Measurements from ENCODE around the gene MRPL19. TPM values are rescaled to one million over a fixed set of nuclear protein-coding genes. Genes with fewer than 3 reads are reported as not detected.

MRPL19 gene
- total and polyA plus RNA-seq, 2 donors from 2014 or later: 54.7 to 55.6 TPM

DNA sequence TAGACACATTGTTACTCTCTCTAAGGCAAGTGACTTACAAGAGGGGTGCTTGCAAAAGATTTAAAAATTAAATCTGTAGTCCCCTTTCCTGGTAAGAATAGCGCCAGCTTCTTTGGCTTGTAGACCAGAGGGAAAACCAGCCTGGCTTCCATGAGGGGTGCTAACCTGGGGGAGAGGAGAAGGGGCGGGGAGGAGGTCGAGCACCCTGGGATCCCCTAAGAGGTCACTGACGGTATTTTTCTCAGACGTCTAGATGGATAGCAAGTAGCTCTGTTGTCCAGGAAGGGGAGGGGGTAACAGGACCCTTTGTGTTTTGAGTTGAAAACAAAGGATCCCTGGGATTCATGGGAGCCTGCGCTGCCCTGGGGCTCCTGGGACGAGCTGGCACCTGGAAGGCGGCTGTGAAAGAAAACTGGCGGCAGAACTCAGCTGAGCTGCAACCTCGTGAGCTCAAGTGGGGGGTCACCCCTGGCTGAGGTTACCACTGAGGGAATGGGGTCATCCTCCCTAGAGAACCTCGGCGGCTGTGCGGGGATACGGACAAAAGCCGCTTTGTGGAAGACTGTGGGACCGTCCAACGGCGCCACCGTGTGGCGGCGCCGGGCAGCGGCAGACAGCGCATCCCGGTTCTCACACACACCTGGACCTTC, 37.8 kb upstream of the MRPL19 start:
- Histone ChIP-seq H3K27me3 (ENCODE audit: control insufficient read depth, insufficient read depth, low read length) (no peaks in the 10 kb centered on the region), H3K27ac (ENCODE audit: low read depth in 2 of 2, low read length in 2 of 2) (peak overlapping the region; percentile 91 to 96), H3K4me3 (ENCODE audit: low read length in 3 of 3) (peak overlapping the region in 2 of 3 donors; percentile 36 to 53), H3K4me1 (ENCODE audit: control insufficient read depth in 2 of 3, insufficient read depth in 2 of 3, low read depth in 1 of 3, low read length in 3 of 3) (peaks cover 8 to 49% (median 32%) of the 10 kb centered on the region in 3 donors), H3K9me3 (ENCODE audit: control insufficient read depth in 2 of 3, insufficient read depth in 1 of 3, low read length in 3 of 3) (no peaks in the 10 kb centered on the region), H3K36me3 (ENCODE audit: control insufficient read depth in 2 of 3, insufficient read depth in 3 of 3, low read length in 3 of 3) (no peaks in the 10 kb centered on the region), H3K9ac (ENCODE audit: low read length in 3 of 3) (peak overlapping the region in 2 of 3 donors; percentile 22 to 79)
- TF ChIP-seq, protein P1, sequence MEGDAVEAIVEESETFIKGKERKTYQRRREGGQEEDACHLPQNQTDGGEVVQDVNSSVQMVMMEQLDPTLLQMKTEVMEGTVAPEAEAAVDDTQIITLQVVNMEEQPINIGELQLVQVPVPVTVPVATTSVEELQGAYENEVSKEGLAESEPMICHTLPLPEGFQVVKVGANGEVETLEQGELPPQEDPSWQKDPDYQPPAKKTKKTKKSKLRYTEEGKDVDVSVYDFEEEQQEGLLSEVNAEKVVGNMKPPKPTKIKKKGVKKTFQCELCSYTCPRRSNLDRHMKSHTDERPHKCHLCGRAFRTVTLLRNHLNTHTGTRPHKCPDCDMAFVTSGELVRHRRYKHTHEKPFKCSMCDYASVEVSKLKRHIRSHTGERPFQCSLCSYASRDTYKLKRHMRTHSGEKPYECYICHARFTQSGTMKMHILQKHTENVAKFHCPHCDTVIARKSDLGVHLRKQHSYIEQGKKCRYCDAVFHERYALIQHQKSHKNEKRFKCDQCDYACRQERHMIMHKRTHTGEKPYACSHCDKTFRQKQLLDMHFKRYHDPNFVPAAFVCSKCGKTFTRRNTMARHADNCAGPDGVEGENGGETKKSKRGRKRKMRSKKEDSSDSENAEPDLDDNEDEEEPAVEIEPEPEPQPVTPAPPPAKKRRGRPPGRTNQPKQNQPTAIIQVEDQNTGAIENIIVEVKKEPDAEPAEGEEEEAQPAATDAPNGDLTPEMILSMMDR (IDR thresholded peaks at IDR 0.05; ENCODE audit: borderline replicate concordance, extremely low read depth, insufficient read depth): peak; percentile 91
- peak; percentile 82 to 87 (median 86) for DNase-seq
- intact Hi-C loops (cut with DNase I): no loop called here
- FAIRE-seq: no peak

DNA sequence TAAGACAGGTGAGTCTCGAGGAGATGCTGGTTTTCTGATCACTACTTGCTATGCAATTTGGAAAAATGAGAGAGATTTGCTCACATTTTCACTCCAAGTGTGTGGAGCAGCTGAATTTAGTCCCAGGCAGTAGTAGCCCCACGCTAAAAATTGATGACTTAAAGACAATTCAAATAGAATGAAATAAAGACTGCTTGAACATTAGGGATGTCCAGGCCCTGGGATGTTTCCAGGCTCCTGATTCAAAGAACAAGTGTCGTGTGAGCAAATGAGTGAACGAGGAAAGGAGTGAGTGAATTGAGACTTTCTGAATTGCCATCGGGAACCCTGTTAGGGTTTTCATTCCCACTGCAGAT, 37.3 kb upstream of the MRPL19 start:
- TF ChIP-seq, protein P1 (IDR thresholded peaks at IDR 0.05; ENCODE audit: borderline replicate concordance, extremely low read depth, insufficient read depth): no peak
- H3K27ac ChIP-seq (ENCODE audit: low read depth in 2 of 2, low read length in 2 of 2): peak overlapping the region in 1 of 2 donors; percentile 96
- H3K36me3 ChIP-seq (ENCODE audit: control insufficient read depth in 2 of 3, insufficient read depth in 3 of 3, low read length in 3 of 3): no peaks in the 10 kb centered on the region
- no peak for FAIRE-seq
- H3K9me3 ChIP-seq (ENCODE audit: control insufficient read depth in 2 of 3, insufficient read depth in 1 of 3, low read length in 3 of 3): no peaks in the 10 kb centered on the region
- no peak overlapping the region for H3K9ac ChIP-seq (ENCODE audit: low read length in 3 of 3)
- no peaks in the 10 kb centered on the region for H3K27me3 ChIP-seq (ENCODE audit: control insufficient read depth, insufficient read depth, low read length)
- H3K4me1 ChIP-seq (ENCODE audit: control insufficient read depth in 2 of 3, insufficient read depth in 2 of 3, low read depth in 1 of 3, low read length in 3 of 3): peaks cover 8 to 44% (median 32%) of the 10 kb centered on the region in 3 donors
- DNase-seq: no peak
- intact Hi-C loops (cut with DNase I): no loop called here
- H3K4me3 ChIP-seq (ENCODE audit: low read length in 3 of 3): peak overlapping the region in 1 of 3 donors; percentile 53

DNA sequence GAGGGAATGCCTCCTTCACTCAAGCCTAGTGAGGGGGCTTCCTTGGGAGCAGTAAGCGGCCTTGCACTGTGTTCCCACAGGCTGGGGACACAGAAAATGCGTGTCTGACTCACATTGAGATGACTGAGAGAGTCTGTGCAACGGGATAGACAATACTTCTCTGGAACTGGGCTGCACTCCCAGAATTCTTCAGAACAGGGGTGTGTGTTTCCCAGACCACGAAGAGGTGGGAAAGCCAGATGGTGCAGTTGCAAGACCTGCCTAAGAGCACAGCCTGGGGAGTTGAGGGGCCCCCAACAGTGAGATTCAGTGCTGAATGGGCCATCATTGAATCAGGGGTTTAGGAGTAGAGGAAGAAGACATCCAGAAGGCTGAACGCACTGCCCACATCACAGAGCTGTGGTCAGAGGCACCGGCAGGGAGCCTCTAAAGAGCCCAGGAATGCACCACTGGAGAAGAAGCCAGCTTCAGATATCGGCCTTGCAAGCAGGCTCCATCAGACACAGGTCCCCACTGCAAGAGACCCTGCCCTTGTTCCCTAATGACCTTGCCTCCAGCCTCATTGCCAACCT, 36.6 kb upstream of the MRPL19 start:
- H3K27ac ChIP-seq (ENCODE audit: low read depth in 2 of 2, low read length in 2 of 2): no peak overlapping the region
- no peak overlapping the region for H3K9ac ChIP-seq (ENCODE audit: low read length in 3 of 3)
- H3K9me3 ChIP-seq (ENCODE audit: control insufficient read depth in 2 of 3, insufficient read depth in 1 of 3, low read length in 3 of 3): no peaks in the 10 kb centered on the region
- no peak for DNase-seq
- TF ChIP-seq, protein P1 (IDR thresholded peaks at IDR 0.05; ENCODE audit: borderline replicate concordance, extremely low read depth, insufficient read depth): no peak
- no peaks in the 10 kb centered on the region for H3K27me3 ChIP-seq (ENCODE audit: control insufficient read depth, insufficient read depth, low read length)
- intact Hi-C loops (cut with DNase I): no loop called here
- H3K36me3 ChIP-seq (ENCODE audit: control insufficient read depth in 2 of 3, insufficient read depth in 3 of 3, low read length in 3 of 3): no peaks in the 10 kb centered on the region
- FAIRE-seq: no peak
- H3K4me1 ChIP-seq (ENCODE audit: control insufficient read depth in 2 of 3, insufficient read depth in 2 of 3, low read depth in 1 of 3, low read length in 3 of 3): peaks cover 8 to 39% (median 29%) of the 10 kb centered on the region in 3 donors
- H3K4me3 ChIP-seq (ENCODE audit: low read length in 3 of 3): no peak overlapping the region
